Measurements from ENCODE around the gene YOD1.
A peak's percentile ranks its signal among the peaks of the same experiment; 100 is the strongest.

The YOD1 gene

GRCh38 chr1:207051191-207051943, at the start of gene YOD1:
Gene YOD1, minus strand, starts transcription at chr1:207051208. Its CDS starts 178 bp downstream, at chr1:207051030.
- Histone ChIP-seq H3K79me2 (ENCODE audit: insufficient read depth, low read length) (peaks cover 36% of the 10 kb centered on the region), H3K9ac (ENCODE audit: low read length) (peak within 1 kb of the TSS; percentile 98), H3K4me1 (ENCODE audit: insufficient read depth, low read length, severe bottlenecking) (peaks cover 67% of the 10 kb centered on the region), H3K4me3 (ENCODE audit: low read depth, low read length, poor library complexity, severe bottlenecking) (peak within 1 kb of the TSS; percentile 96), H3K4me2 (ENCODE audit: low read length) (peak within 1 kb of the TSS; percentile 91), H3K9me2 (ENCODE audit: low read depth, low read length) (no peaks in the 10 kb centered on the region), H2AFZ (ENCODE audit: low read length) (peak within 1 kb of the TSS; percentile 84; the same call in 1 of the 2 replicates), H4K20me1 (ENCODE audit: insufficient read depth, low read length) (no peaks in the 10 kb centered on the region; the same call in 1 of the 2 replicates), H3K27me3 (ENCODE audit: insufficient read depth, low read length) (no peaks in the 10 kb centered on the region), H3K9me3 (ENCODE audit: low read length) (no peaks in the 10 kb centered on the region), H3K27ac (ENCODE audit: low read depth, low read length, poor library complexity, severe bottlenecking) (peak within 1 kb of the TSS; percentile 61), H3K36me3 (ENCODE audit: insufficient read depth, low read length) (peaks cover 33% of the 10 kb centered on the region), H3F3A (ENCODE audit: insufficient read depth, low read length) (peaks cover 5% of the 10 kb centered on the region; the same call in 1 of the 2 replicates)
- TF ChIP-seq EZH2 (IDR thresholded peaks at IDR 0.05; ENCODE audit: borderline replicate concordance, low read length) (no peak), CTCF (IDR thresholded peaks at IDR 0.05; ENCODE audit: low read length) (no peak)

DNA sequence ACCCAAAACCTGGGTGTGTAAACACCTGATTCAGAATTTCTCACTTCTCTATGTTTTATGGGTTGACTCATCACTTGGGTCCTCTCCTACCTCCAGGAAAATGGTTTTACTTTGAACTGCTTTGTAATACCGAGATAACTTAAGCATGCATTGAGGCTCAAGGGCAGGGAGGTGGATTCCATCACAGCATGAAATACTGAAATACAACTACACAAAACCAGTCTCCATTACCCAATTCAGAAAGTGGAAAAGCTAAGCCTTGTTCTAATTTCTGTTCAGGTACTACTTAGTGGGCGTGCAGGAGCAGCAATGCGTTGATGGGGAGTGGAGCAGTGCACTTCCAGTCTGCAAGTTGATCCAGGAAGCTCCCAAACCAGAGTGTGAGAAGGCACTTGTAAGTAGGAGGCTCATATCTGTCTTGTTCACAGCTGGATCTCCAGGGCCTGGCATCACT, 46.9 kb upstream of the YOD1 start:
- Histone ChIP-seq H3K9ac (ENCODE audit: low read length) (no peak overlapping the region), H3K27me3 (ENCODE audit: insufficient read depth, low read length) (no peaks in the 10 kb centered on the region), H2AFZ (ENCODE audit: low read length) (no peak overlapping the region), H3K4me3 (ENCODE audit: low read depth, low read length, poor library complexity, severe bottlenecking) (no peak overlapping the region), H3K36me3 (ENCODE audit: insufficient read depth, low read length) (no peaks in the 10 kb centered on the region), H3K9me3 (ENCODE audit: low read length) (no peaks in the 10 kb centered on the region), H3K4me1 (ENCODE audit: insufficient read depth, low read length, severe bottlenecking) (no peaks in the 10 kb centered on the region), H3K9me2 (ENCODE audit: low read depth, low read length) (no peaks in the 10 kb centered on the region), H3K4me2 (ENCODE audit: low read length) (no peak overlapping the region), H3K27ac (ENCODE audit: low read depth, low read length, poor library complexity, severe bottlenecking) (no peak overlapping the region), H4K20me1 (ENCODE audit: insufficient read depth, low read length) (no peaks in the 10 kb centered on the region), H3K79me2 (ENCODE audit: insufficient read depth, low read length) (no peaks in the 10 kb centered on the region), H3F3A (ENCODE audit: insufficient read depth, low read length) (no peaks in the 10 kb centered on the region)
- TF ChIP-seq CTCF (IDR thresholded peaks at IDR 0.05; ENCODE audit: low read length) (no peak), EZH2 (IDR thresholded peaks at IDR 0.05; ENCODE audit: borderline replicate concordance, low read length) (no peak)

DNA sequence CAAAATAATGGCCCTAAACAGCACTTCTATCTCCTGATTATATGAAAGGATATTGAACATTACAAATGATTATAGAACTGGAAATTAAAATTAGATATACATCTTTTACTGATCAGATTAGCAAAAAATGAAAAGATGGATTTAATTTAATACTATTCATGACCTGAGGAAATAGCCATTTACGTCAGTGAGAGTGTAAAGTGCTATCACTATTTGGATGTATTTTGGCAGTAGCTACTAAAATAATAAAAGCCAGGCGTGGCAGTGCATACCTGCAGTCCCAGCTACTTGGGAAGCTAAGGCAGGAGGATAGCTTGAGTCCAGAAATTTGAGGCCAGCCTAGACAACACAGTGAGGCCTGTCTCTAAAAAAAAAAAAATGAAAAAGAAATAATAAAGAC, 42.9 kb upstream of the YOD1 start:
- no peak overlapping the region for H3K4me2 ChIP-seq (ENCODE audit: low read length)
- H2AFZ ChIP-seq (ENCODE audit: low read length) = no peak overlapping the region
- no peaks in the 10 kb centered on the region for H3K9me3 ChIP-seq (ENCODE audit: low read length)
- H3F3A ChIP-seq (ENCODE audit: insufficient read depth, low read length) = no peaks in the 10 kb centered on the region
- no peaks in the 10 kb centered on the region for H3K27me3 ChIP-seq (ENCODE audit: insufficient read depth, low read length)
- H3K9me2 ChIP-seq (ENCODE audit: low read depth, low read length) = no peaks in the 10 kb centered on the region
- H3K36me3 ChIP-seq (ENCODE audit: insufficient read depth, low read length) = no peaks in the 10 kb centered on the region
- no peak overlapping the region for H3K4me3 ChIP-seq (ENCODE audit: low read depth, low read length, poor library complexity, severe bottlenecking)
- H3K27ac ChIP-seq (ENCODE audit: low read depth, low read length, poor library complexity, severe bottlenecking) = no peak overlapping the region
- no peak overlapping the region for H3K9ac ChIP-seq (ENCODE audit: low read length)
- H3K4me1 ChIP-seq (ENCODE audit: insufficient read depth, low read length, severe bottlenecking) = no peaks in the 10 kb centered on the region
- TF ChIP-seq CTCF (IDR thresholded peaks at IDR 0.05; ENCODE audit: low read length) (no peak), EZH2 (IDR thresholded peaks at IDR 0.05; ENCODE audit: borderline replicate concordance, low read length) (no peak)
- H3K79me2 ChIP-seq (ENCODE audit: insufficient read depth, low read length) = no peaks in the 10 kb centered on the region
- no peaks in the 10 kb centered on the region for H4K20me1 ChIP-seq (ENCODE audit: insufficient read depth, low read length)
